HG03097 (cell line): ENCODE data around the gene PRR23A.

Experiments
- ATAC-seq: cut with Tn5 transposase; IDR thresholded peaks from one replicate; pipeline ENCODE4 v1.9.1; 2021; ENCODE audit not compliant: unreplicated experiment, low FRiP score

The PRR23A gene

GRCh38 chr3:138974462-138974861 is 31.6 kb downstream of the PRR23A start:
- ATAC-seq = no peak

DNA sequence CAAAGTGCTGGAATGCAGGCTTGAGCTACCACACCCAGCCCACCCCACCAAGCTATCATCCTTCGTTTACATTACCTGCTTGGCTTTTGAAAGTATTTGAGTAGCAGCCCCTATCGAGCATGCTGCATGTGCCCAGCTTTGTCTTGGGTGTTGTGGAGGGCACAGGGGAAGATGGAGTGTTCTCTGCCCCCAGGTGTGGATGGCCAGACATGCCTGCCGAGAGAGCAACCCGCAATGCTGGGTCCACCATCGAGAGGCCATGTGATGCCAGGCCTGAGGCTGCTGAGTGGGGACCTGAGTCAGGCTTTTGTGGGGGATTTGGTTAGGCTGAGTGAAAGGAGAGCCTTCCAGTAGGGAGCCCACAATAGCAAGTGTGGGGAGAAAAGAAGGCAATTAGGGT is 33.1 kb downstream of the PRR23A start:
- ATAC-seq = no peak

DNA sequence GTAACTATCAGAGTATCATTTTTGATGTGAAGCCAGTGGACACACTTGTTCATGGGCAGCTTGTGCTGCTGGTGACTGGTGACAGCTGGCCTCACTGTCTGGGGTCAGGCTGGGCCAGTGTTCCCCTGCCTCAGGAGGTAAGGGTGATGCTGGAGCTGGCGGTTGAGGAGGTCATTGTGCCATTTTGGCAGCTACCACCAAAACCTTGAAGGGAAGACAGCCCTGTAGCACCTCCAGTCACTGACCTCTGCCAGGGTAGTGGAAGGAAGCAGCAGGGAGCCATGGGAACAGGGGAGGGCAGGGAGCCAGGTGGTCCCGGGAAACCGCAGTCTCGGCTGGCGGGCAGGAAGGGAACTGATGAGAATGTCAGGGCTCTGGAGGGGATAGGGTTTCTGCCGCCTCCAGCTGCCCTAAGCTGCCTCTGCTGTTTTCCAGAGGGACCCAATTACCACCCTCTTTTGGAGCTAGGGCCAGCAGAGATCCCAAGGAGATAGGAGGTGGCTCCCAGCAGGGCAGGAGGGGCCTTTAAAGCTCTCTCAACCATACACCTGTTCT is 34.2 kb downstream of the PRR23A start:
- no peak for ATAC-seq

GRCh38 chr3:138964923-138965322 is 41.1 kb downstream of the PRR23A start:
- ATAC-seq = no peak

- no peak for ATAC-seq
Observed at GRCh38 chr3:138964264-138964663, 41.8 kb downstream of the PRR23A start.

- no peak for ATAC-seq
Observed at GRCh38 chr3:138962854-138963560, 43.1 kb downstream of the PRR23A start.

DNA sequence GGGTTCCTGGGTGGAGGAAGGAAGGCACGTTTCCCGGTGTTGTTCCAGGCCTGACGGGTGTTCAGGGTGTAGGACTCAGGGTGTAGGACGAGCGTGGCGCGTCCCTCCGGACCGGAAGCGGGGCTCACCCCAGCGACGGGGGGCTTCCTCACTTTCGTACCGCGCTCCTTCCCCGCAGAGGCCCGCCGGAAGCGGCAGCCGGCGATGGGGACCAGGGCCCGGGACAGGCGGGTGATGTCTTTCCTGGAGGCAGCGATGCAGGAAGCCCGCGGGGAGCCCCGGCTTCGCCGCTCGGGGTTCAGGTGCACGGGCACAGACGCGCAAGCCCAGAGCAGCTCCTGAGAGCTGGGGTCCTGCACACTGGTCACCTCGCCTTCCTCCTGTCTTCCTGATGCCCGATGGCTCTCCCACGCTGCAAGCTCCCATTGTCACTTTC is 45.6 kb downstream of the PRR23A start:
- no peak for ATAC-seq
